LoVo (cell line): ENCODE results near the gene RASA1.
"Not testable (repeated sequence)": the region's sequence is repeated elsewhere in the genome, so short reads cannot be mapped to it uniquely, and the experiment has no call there.

Source experiments
- DNase-seq: peaks from one replicate; pipeline ENCODE4 v3.0.0-alpha.2; 2016; ENCODE audit warnings: low spot score

The RASA1 gene

GRCh38 chr5:87267574-87268125, at the start of gene RASA1:
Gene RASA1 (plus strand): TSS chr5:87267883. CDS start chr5:87268452, 569 bp downstream.
- DNase-seq, result peak; percentile 95

DNA sequence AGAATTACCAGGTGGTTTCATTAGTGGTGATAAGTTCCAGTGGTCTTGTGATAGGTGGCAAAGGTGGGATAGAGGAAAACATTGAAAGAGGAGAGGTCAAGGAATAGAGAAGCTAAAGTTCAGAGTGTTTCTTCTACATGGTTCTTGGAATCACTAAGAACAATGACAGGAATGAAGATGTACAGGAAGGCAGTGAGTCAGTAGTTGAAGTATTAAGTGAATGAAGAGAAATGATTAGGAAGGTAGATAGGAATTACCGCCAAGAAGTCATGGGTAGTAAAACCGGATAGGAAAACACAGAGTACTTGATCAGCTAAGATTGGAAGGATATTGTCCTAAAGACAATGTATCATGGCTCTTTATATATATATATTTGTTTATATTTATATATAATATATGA, 37.9 kb upstream of the RASA1 start:
- no peak for DNase-seq

- no peak for DNase-seq
Observed at GRCh38 chr5:87231037-87231808, 36.5 kb upstream of the RASA1 start.

GRCh38 chr5:87233143-87233542, 34.5 kb upstream of the RASA1 start:
- DNase-seq, result no peak

DNA sequence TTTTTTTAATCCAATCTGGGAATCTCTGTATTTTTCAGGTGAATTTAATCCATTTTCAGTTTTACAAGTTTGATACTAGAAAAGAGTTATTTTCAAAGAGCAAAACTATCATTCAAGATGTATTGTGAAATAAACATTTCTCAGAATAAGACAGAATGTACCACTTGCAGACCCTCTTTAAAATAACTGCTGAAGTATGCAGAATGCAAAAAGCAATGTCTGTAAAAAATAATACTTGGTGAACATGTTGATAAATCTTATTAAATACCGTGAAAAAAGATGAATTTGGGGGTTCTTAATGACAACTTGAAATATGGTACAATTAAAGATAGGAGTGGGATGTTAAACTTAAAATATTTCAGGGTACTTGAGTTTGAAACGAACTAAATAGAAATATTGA, 26.1 kb upstream of the RASA1 start:
- no peak for DNase-seq

DNA sequence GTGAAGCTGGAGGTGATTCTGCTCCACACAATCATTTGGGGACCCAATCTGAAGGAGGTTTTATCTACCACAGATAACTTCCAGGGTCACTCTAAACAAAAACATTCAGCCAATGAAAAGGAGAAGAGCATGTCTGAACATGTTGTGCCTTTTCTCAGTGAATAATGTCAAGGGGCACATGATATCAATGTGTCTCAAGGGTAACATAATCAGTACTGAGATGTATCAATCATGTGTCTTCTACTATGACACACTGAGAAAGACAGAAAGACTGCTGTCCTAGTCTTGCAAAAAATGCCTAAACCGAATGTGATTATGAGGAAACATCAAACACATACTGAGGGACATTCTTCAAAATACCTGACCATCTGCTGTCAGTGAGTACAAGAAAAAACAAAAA, 25.4 kb upstream of the RASA1 start:
- DNase-seq, result no peak

DNA sequence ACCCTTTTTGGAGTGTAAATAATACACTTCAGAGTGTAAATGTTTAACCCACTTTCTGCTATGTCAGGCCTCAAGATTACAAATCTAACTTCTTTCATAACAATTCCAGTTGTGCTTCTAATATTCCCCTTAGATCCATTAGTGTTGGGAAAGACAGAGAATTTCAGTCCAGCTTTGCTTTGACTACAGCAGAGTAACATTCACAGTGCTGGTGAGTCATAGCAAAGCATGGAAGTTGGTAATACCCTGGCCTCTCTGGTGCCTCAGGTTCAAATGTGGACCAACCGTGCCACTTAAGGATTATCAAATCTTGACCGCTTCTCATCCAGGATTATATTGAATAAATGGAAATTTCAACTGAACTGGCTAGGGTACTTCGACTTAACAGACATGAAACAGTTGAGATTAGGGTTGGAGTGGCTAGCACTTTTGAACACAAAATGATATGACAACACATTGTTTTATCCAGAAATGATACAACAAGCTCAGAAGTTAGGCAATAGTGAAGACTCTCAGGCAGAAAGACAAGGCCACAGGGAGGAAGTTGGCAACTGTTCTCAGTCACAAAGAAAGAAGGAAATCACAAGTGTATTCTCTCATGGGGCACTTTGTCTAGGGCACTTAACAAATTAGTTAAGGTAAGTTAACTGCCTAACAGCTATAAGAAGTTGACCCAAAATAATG, 24.4 kb upstream of the RASA1 start:
- no peak for DNase-seq

GRCh38 chr5:87245451-87245850, 22.2 kb upstream of the RASA1 start:
- no peak for DNase-seq

DNA sequence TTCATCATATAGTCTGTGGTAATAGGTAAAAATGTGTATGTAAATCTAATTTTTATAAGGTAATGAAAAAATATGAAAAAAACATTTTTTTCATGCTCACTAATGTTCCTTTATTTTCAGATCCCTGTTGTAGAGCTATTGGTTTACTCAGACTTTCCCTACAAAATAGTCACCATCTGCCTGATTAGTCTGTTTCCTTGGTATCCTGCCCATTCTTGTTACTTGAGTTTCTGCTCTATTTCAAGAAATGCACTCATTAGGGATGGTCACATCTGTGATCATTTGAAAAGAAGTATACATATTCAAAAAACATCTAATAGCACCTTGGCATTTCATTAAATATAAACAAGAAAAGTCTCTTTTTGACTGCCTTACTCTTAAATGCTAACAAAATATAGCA, 21.6 kb upstream of the RASA1 start:
- DNase-seq, result no peak

DNA sequence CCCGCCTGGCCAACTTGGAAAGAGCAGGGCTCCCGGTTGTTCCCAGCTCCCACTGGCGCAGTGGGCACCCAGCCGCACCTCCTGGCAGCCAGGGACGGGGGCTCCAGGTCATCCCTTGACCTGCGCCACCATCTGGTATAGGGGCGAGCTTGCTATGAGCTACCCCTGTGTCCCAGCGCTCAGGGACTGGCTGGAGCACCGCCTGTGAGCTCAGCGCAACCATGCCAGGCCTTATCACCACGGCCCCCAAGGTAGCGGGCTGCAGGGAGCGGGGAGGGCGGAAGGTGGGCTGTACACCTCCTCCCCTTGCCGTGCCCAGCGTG, 15.4 kb upstream of the RASA1 start:
- DNase-seq, result no peak

DNA sequence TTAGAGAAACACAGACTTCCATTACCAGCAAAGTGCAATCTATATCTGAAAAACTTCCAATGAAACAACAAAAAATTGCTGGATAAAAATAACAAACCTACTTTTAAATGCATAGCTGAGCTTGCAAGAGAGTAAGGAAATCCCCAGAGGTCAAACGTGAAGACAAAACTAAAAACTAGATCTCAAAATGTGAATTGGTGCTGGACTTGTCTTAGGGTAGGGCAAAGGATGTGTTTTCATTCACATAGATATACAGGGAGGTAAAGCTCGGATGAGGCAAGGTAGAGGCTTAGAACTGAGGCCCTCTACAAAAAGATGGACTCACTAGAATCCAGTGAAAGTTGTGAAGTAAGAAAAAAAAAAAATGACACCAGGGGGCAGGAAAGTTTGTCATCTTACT, 13.6 kb upstream of the RASA1 start:
- no peak for DNase-seq

DNA sequence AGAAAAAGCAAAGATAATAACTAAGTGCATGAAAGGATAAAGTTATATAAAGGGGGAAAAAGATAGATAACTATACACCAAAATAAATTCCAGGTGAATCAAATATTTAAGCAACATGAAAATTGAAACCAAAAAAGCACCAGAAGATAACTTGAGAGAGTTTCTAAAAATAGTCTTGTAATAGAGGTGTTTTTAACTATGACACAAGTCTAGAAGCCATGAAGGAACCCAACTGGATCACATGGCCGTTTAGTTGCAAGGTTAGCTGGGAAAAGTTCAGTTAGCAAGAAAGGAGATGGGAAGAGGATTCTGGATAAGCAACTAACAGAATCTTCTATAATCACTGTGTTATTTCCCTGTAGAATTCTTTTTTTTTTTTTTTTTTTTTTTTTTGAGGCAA, 9.2 kb upstream of the RASA1 start:
- DNase-seq, result no peak

GRCh38 chr5:87260604-87261192, 7.0 kb upstream of the RASA1 start:
- peak; percentile 61 for DNase-seq

DNA sequence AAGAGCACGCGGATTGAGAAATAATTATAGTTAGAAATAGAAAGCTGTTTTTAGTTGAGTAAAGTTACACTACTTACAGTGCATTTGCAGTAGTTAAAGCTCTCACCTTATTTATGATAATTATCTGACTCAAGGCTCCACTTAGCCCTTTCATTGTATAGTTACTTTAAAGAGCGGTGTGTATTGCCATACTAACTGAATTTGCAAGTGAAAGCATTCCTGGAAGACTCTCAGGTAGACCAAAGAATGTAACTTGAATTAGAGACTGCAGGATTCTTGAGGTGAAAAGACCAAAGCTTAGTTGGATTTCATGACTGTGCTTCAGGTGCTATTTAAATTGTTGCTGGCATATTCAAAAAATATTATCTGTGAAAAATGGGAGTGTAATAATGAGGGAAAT, 4.2 kb upstream of the RASA1 start:
- no peak for DNase-seq

DNA sequence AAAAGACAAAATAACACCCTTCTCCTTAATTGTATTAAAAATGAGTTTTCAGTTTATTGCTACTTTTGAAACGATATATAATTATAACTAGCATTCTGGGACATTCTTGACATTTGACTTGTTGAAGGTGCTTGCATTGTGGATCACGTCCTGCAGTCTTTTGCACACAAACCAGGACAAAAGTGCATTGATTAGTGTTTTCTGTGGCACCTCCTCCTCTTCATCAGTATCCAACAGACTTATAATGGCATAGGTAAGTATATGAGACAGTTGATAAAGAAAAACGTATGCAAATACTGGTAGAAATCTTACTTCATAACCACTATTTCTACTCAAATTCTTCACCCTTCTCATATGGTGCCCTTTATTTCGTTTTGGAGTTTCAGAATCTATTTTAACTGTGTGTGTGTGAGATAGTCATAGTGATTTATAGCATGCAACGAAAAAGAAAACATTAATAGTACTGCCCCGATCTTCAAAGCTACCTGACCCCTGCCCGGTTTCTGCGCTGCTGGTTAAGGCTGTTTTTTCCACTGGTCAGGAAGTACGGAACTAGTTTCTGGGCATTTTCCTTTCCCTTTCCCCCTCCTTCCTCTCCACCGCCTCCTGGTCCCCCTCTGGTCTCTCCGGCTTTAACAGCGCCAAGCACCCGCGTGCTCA, 639 bp upstream of the RASA1 start:
- DNase-seq, result no peak

DNA sequence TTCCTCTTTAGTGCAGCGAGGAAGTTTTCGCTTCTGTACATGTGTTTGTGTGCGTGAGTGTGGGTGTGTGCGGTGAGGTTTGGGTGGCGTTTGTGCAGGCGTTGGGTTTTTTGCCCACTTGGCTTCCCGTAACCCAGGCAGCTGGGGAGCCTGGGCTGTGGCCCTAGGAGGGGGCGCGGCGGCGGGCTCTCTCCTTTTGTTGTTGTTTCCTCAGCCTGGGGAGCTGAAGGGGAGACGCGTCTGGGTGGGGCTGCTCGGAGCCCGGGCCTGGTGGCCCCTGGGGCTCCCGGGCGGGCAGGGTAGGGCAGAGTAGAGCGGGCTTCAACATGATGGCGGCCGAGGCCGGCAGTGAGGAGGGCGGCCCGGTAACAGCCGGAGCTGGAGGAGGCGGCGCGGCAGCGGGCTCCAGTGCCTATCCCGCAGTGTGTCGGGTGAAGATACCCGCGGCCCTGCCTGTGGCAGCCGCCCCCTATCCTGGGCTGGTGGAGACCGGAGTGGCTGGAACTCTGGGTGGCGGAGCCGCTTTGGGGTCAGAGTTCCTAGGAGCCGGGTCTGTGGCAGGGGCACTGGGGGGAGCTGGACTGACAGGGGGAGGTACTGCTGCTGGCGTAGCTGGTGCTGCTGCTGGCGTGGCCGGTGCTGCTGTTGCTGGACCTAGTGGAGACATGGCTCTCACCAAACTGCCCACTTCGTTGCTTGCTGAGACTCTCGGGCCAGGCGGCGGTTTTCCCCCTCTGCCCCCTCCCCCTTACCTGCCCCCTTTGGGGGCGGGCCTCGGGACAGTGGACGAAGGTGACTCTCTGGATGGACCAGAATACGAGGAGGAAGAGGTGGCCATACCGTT, 665 bp downstream of the RASA1 start:
- DNase-seq, result peak; percentile 49

- DNase-seq, result no peak
Observed at GRCh38 chr5:87268970-87269377, 1.3 kb downstream of the RASA1 start.

GRCh38 chr5:87270888-87271287, 3.2 kb downstream of the RASA1 start:
- DNase-seq, result not testable (repeated sequence)

DNA sequence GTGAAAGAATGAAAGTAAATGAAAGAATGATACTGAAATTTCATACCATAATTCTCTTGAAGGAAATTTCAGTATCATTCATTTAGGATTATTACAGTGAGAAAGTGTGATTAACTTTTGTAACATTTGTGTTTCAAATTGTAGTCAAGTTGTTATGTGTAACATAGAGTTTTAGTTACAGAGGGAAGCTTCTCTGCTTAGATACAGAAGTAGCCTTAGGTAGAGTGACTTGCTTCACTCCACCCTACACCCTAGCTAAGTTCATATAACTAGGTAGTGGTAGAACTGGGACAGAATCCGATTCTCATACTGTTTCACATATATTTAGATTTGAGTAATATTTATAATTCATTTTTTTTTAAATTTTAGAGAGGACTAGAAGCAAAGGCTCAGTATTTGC, 9.0 kb downstream of the RASA1 start:
- no peak for DNase-seq

DNA sequence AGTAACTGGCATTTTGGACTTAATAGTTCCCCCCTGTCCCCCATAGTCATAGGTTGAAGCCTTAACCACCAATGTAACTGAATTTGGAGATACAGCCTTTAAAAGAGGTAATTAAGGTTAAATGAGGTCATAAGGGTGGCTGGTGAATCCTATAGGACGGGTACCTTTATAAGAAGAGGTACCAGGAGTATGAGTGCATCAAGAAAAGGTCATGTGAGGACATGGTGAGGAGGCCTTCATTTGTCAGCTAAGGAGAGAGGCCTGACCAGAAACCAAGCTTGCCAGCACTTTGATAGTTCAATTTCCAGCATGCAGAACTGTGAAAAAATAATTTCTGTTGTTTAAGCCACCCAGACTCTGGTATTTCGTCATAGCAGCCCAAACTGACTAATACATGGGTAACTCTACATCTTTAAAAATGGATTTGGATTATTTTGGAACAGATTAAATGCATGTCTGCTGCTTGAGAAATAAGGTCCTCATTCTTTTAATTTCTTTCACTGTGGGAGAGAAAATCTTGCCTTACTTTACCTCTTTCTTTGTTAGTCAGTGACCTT, 9.7 kb downstream of the RASA1 start:
- no peak for DNase-seq

GRCh38 chr5:87278590-87279100, 11.0 kb downstream of the RASA1 start:
- no peak for DNase-seq
